Stimulated activated CD4-positive, alpha-beta T cell treated with anti-CD3 and anti-CD28 coated beads, Interleukin-4, amount 100 ng/mL, for 48 hours (primary cell): ENCODE data around the gene THRB.

ENCODE experiments used
- DNase-seq, 2 donors: peaks; one replicate each; pipeline ENCODE4 v3.0.0-alpha.2; 2020; ENCODE audit warnings: low read depth in 2 of 2

THRB gene

DNA sequence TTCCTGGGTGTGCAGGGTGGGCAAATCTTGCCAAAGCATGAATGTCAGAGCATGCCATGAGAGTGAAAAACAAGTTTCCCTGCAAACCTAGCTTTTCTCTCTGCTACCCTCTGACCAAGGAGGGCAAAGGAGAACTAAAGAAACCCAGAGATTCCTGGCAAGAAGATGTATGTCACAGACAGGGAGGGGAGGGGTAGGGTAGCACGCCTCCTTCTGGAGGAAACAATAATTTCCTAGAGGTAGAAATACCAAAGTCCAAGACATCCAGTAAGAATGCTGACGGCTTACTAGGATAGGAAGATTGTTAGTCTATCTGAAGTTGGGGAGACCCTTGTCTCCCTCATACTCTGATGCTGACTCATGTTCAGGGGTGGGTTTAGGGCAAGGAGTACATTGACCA, 345.6 kb downstream of the THRB start:
- DNase-seq: no peak

DNA sequence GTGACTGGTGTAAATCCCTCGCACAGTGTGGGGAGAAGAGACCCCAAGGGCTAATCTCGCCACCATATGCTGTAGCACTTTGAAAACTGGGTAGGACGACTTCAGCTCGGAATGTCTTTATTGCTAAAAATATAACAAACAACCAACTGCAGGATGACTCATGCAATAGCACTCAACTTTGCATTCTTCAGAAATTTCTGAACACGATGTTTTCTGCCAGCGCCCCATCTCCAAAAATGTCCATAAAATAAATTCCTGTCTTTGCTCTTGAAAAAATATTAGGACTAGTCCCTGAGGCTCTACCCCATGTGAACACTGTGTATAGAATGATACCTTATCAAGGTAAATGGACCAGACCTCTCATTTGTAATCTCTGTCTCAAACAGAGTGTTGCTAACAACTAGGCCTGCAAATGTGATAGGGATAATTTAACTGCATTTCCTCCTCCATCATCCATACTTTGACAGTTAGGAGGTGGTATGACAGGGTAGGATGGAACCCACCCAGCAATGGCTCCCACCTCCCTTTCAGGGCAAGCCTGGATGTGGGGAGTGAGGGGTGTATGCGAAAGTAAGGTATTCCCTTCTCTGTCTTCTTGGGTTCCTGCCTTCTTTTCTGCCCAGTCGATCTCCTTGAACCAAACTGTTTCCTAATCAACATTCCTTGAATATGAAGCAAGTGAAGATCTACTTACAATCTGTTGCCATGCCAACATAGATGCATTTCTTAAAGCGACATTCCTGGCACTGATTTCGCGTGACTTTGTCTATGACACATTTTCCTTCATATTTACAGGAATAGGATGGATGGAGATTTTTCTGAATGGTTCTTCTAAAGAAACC, 348.4 kb downstream of the THRB start:
- no peak for DNase-seq

DNA sequence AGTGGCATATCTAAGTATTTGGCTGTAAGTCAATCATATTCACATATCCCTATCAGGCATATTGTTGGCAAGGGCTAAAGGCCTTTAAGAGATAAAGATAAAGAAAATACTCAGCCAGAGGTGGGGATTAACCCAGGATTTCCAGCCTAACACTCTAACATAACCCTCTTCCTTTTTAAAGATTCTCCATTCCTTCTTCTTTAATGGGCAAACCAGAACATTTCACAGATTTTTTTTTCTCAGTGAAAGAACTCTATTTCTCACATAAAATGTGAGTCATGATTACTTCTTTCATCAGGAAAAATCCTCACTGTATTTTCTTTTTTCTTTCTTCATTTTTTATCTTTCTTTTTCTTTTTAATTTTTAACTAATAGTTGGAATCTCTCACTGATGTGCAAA, 349.2 kb downstream of the THRB start:
- DNase-seq: no peak

DNA sequence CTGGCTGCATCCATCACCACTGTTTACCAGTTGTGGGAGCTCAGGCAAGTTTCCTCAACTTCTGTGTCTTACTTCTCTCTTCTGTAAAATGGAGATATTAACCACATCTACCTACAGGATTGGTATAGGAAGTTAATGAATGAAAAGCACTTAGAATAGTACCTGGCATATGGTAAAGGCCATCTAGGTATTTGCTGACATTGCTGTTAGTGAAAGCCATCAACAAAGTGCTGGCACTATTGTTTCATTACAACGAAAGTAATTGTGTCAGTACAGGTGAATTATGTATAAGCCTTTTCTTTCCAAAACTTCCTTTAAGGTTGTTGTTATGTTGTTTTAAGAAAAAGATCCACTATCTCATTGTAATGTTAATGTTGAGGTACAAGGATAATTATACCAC, 352.5 kb downstream of the THRB start:
- DNase-seq: no peak

DNA sequence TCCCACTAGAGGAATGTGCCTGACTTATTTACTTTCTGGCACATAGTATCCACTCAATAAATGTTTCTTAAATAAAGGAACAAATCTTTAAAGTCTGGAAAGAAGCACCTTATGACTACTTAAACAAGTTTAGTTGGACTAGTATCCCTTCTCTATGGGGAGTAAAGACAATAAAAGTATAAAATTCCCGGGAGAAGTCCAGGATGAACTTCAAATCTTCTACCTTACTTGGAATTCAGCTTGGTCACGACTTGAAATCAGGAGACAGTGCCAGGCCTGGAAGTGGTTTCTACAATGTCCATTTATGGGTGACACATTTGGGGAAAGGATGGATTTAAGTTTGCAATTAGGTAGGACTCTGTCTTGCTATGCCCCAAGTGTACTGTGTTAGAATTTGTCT, 353.1 kb downstream of the THRB start:
- no peak for DNase-seq

DNA sequence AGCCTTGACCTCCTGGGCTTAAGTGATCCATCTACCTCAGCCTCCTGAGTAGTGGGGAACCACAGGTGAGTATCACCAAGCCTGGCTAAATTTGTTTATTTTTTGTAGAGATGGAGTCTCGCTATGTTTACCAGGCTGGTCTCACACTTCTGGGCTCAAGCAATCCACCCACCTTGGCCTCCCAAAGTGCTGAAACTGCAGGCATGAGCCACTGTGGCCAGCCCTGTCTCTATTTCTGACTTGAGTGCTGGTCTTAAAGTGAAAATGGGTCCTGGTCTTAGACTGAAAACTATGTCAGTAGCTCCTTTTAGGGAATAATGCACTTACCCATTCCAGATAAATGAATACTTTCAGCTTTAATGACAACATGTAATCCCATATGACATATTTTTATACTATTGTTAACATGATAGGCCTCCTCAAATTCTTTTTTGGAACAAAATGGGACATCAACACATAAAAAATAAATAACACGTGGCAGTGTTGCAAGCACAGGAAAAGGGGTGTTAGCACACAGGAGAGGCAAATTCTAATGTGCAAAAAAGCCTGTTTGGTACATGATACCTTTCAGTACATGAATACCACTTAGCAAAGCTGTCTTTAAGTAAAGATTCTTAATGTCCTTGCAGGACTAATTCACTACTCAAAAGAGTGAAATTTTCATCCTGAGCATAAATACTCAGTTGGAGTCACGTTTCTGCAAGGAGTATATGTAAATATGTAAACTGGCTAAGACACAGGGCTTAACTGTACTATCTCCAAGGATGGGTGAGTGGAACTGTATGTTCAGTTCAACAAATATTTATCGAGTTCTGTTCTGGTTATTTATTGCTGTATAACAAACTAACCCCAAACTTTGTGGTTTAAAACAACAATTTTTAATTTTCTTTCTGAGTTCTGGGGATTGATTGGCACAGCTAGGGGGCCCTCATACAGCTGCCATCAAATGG, 354.9 kb downstream of the THRB start:
- DNase-seq: no peak

DNA sequence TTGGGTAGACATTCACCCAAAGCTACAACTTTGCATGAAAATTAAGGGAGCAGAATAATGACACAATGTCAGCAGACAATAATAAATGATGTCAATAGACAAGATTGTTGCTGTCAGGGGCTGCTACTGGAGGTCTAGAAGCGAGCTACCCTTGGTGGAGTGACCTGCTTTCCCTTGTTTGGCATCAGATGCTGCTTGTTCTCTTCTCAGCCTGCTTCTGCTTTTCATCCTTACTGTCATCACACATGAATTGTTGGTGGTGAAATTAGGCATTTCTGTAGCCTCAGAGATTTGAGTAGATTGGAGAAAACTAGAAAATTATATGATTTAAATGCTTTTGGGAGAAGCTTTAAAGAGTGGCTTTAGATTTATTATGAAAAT, 355.8 kb downstream of the THRB start:
- DNase-seq: no peak

DNA sequence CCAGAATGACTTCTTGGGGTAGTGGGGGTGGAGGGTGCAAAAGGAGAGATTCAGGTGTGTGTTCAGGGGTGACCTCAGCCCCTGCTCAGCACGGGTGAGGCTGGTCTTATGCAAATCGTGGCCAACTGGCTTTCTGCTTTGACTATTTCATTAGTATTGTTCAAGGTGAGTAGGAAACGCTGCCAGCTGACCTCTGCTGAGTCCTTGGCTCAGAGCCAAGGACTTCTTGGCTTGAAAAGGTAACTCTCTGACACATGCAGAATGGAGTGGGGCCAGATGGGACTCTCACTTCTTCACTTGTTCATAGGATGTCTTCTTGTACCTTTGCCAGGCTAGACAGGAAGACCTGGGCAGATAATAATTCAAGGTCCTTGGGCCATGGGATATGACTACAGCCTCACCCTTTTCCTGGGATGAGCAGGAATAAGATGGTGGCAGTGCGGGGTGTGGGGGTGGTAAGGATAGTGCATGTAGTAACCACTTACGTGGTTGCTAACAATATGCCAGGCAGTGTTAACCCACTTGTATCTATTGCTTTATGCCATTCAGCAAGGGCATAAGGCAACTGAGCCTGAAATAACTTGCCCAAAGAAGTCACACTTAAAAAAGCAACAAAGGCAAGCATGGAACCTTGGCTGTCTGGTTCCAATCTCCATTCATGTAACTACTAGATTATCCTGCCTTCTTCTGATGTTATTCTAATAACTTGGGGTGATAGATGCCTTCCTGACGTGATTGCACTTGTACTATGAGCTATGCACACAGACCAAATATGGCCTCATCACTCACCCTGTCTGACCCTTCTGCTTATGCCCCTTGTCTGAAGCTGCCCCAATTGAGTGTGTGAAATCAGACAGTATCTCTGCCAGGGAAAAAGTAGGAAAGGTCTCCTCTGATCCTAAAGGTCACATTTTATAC, 356.4 kb downstream of the THRB start:
- no peak for DNase-seq

DNA sequence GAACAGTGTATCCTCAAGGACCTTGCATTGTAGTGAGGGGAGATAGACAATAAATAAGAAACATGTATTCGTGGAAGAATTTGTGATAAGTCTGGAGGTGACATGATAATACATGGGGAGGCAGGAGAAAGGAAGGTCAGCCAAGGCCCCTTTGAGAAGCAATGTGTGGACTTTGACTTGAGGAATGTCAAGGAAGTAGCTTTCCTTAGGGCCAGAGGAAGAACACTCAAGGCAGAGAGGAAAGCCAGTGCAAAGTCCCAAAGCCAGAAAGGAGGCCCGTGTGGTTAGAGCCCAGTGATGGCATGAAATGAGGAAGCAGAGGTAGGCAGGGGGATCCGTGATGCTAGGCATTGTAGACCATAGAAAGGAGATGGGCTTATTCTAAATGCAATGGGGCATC, 357.3 kb downstream of the THRB start:
- no peak for DNase-seq

DNA sequence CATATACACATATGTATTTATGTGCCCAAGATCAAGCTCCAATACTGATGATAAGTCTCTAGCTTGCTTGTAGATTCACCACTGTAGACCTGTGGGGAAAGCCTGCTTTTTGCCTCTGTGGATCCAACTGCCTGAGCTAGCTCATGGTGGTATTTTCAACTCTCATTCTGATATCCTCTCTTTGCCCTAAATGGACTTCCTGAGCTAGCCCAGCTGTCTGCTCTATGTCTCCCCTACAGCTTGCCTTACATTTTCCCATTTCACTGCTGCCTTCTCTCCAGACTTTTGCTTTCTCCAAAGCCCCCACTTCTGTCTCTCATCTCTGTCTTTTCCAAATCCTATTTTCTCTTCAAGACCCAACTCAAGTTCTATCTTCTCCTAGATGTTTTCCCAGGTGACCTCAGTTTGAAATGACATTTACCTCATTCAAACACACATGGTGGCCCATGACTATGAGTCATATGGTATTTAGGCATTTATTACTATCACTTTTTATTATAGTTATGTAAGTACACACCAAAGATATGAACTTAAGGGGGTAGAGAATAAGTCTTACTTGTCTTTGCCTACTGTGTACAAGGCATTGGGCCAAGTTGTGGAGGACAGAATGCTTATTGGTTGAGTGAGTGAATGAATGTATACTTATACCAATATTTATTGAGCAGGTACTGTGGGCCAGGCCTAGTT, 357.9 kb downstream of the THRB start:
- DNase-seq: no peak

DNA sequence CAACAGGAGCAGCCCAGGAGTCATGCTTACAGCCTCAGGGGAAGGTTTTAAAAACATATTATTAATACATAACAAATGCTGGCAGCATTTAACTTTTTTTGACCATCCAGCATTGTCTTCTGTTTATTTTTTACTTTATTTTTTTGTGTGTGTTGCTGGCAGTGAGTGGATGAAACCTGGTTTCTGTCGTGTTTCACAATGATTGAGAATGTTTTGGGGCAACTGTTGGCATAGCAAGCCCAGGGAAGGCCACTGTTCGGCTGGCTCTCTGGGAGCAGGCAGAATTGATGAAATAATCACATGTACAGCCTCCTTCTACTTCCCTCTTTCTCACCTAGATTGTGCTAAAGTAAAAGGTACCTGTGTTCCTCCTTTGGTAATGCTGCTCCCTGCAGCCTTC, 359.4 kb downstream of the THRB start:
- no peak for DNase-seq

DNA sequence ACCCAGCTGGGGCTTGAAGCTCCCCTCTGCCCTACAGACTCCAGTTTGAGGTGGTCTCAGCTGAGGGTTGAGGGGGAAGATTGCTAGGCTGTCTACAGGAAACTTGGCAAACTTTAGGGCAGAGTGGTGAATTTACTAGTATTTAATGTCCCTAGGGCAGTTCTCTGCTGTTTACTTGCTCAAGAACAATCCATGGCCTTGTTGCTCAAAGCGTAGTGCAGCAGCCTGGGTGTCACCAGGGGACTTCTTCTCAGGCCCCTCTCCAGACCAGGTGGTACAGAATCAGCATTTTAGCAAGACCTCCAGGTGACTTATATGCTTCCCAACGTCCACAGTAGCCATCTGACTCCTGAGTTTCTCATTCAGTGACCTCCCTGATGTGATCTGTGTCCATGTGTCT, 360.7 kb downstream of the THRB start:
- no peak for DNase-seq

DNA sequence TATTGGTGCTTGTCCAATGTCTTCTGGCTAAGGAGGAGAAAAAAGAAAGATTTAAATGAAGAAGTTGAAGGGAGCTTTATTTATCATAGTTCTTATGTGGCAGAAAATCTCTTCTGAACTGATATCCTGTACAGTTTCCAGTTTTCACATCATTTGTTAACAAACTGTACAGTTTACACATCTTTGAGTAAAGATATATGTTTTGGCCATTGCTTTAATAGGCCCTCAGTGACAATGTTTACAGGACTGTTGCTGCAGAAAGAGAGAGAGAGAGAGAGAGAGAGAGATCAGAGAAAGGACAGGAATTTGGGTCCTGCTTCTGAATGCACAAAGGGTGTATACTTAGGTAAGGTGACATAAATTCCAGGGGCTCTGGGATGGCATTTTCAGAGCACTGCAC, 361.2 kb downstream of the THRB start:
- DNase-seq: no peak

DNA sequence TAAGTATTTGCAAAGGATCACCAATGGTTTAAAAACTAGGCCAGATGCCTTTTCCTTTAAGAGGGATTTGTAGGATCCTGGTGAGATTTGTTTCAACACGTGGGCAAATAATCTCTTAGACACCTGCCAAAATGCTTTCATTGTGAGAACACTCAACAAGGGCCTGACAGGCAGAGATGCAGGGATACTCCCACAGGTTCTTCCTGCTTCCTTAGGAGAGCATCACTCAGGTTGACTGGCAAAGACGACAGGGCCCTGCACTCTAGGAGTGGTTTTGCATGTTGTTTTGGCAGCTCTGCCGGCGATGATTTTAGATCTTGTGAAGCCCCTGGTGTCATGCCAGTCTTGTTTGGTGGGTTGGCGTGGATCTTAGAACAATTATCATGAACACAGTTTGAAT, 365.1 kb downstream of the THRB start:
- no peak for DNase-seq

DNA sequence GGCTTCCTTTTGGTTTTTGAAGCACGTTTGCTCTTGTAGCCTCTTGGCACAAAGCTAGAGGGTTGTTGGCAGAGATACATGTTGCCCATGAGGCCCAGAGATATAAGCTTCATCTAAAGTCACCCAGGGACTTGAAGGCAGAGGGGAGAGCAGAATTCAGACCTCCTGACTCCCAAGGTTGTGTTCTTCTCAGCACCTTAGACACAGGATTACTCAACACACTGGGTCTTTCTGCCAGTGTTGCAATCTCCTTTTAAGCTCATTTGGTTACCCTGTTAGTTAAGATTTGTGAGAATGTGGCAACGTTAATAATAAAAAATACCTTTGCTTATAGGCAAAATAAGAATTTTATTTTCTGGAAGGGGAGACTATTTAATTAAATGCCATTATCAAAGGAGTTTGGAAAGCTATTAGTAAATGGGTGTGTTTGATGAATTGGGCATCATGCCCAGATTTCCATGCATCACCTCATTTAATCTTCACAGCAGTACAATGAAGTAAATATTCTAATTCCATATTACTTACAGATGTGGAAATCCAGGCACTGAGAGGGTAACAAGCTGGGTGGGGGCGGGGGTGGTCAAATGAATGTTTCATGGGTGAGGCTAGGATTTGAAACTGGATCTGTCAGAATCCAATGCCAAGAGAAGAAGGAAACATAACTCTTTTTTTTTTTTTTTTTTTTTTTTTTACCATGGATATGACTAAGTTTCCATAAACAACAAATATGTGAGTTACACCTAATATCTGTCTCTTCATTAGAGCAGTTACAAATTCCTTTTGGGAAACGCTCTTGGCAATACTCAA, 366.2 kb downstream of the THRB start:
- no peak for DNase-seq

DNA sequence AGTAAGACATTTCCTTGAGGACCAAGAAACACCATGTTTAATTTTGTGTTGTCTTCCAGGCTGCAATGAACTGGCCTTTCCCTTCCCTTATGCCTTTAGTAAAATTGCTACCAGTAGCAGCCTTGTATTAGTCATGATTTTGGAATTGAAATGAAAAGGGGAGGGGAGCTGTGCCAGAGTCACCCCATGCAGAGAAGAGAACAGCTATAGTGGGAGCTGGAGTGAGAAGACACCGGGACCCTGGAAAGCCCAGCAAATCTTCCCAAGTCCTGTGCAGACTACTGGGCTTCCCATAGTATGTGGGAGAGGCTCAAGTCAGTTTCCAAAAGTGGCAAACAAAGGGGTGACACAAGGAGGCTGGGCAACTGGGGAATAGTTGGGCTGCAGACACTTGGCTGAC, 371.1 kb downstream of the THRB start:
- no peak for DNase-seq

DNA sequence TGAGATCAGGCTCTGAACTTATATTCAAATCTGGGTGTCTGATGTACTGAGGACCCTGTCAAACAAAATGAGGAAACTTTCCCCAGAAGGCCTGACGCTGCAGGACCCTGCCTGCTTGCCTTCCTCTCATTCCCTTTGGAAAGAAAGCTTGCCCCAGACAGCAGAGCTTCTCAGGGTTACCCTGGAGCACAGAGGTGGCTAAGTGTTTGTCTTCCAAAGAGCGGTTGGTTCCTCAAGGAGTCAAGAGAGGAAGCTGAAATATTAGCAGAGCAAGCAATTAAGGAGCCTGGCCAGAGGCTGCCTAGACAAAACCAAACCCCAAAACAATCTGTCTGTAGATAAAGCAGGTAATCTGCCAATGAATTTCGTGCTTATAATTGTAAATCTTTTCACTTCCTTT, 374.2 kb downstream of the THRB start:
- no peak for DNase-seq

DNA sequence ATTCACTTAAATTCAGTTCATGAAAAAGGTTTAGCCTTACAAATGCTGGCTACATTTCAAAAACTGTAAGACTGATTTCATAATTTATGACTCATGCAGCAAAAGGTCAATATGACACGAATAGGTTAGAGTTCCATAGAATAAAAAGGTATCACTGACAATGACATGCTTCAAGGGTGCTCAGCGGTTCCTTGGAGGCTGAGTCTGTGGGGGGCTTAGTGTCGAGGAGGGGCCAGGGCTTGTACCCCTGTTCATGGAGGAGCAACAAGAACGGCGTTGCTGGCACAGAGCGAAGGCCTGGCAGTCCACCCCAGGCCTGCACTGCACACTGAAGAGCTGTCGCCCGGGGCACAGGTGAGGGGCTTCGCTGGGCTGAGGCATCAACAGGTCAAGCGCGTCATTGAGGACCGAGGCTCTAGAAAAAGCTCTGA, 375.3 kb downstream of the THRB start:
- no peak for DNase-seq

DNA sequence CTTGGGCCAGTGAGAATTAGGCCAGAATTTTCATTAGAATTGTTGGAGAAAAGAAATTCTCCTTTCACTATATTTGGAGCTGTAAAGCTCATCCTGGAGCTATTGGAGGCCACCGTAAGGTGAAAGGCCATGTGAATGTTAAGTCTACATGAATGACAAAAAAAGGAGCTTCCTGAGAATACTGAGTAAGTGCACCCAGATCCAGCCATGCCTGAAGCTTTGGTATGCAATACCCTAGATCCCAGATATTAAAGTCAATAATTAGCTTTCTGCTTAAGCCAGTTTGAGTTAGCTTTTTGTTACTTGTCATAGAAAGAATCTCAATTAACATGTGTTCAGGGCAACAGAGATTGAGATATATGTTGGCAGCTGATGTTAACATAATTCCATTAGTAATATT, 377.1 kb downstream of the THRB start:
- no peak for DNase-seq

DNA sequence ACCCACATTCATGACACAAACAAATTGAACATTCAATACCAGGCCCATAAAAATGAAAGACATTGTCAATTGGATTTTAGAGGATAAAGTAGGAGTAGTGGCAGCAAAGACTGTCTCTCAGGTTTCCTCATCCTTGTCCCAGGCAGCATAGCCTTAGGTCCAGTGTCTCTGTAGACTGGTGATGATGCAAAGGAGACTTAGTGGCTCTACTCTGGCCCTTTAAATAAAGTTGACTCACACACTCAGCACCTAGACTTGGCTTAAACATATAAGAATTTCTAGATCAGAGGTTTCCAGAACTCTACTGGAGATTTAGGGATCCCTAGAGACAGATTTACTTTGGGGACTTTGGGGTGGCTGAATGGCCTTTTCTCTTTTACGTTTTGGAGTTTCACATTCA, 382.9 kb downstream of the THRB start:
- DNase-seq: no peak
